GM19438 (cell line): ENCODE data around the gene GOLGA6L4.
A peak's percentile ranks its signal among the peaks of the same experiment; 100 is the strongest.
"Not testable (repeated sequence)": the region's sequence is repeated elsewhere in the genome, so short reads cannot be mapped to it uniquely, and the experiment has no call there.

Source experiments
- ATAC-seq: cut with Tn5 transposase; IDR thresholded peaks from one replicate; pipeline ENCODE4 v1.9.1; 2021; ENCODE audit warnings: low read depth; ENCODE audit not compliant: unreplicated experiment

Gene GOLGA6L4, protein sequence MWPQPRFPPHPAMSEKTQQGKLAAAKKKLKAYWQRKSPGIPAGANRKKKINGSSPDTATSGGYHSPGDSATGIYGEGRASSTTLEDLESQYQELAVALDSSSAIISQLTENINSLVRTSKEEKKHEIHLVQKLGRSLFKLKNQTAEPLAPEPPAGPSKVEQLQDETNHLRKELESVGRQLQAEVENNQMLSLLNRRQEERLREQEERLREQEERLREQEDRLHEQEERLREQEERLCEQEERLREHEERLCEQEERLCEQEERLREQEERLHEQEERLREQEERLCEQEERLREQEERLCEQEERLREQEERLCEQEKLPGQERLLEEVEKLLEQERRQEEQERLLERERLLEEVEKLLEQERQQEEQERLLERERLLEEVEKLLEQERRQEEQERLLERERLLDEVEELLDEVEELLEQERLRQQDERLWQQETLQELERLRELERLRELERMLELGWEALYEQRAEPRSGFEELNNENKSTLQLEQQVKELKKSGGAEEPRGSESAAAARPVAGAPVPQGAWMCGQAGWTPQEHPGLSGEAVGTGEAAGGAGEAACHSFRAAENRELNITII

DNA sequence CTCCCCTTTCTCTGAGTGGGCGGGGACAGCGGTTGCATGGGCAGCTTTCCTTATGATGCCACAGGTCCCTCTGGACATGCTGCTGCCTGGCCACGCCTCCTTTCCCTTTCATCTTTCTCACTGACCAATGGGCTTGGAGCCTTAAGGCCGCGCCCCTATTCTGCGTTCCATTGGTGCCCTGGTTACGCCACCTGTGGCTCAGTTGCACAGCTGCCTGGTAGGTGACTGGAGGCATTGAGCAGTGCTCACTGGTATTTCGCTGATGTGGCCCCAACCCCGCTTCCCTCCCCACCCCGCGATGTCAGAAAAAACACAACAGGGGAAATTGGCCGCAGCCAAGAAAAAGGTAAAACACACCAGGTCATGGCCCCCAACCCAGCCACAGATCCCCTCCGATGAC is at the start of gene GOLGA6L4:
Gene GOLGA6L4, plus strand, starts transcription at position 201 of the 400 bp plus-strand sequence. Its CDS starts 62 bp downstream, at position 263.
- not testable (repeated sequence) for ATAC-seq

DNA sequence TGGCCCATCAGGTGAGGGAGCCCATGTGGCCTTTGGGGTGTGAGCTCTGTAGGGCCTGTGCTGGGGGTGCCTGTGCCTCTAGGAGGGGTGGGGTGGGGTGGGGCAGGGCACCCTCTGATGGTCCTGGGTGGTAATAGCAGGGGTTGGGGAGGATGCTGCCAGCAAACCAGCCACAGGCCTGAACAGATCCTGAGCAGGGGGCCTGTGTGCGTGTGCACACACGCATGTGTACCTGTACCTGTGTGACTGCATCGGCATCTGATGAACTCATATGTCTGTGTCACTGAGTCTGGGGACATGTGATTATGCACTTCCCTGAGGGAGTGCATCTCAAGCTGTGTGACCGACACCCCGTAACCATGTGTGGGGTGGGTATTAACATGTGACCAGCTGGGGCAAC is 42.6 kb upstream of the GOLGA6L4 start:
- ATAC-seq: not testable (repeated sequence)

DNA sequence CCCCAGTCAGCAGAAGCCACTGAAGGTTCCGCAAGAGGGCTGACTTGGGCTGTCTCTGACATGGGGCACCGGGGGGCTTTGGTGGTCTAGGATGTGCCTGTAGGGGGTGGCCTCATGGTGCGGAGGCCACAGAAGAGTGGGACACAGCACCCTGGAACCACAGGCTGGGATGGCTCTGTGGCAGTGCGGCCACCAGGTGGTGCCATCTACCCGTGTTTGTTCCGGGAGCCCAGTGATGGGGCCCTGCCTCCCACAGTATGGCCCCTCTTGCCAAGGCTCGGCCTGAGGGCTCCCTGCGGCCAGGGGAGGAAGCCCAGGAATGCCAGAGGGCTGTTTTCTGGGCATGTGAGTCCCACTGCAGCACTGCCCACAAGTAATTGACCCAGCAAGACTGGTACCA is 40.0 kb upstream of the GOLGA6L4 start:
- peak; percentile 88 for ATAC-seq

DNA sequence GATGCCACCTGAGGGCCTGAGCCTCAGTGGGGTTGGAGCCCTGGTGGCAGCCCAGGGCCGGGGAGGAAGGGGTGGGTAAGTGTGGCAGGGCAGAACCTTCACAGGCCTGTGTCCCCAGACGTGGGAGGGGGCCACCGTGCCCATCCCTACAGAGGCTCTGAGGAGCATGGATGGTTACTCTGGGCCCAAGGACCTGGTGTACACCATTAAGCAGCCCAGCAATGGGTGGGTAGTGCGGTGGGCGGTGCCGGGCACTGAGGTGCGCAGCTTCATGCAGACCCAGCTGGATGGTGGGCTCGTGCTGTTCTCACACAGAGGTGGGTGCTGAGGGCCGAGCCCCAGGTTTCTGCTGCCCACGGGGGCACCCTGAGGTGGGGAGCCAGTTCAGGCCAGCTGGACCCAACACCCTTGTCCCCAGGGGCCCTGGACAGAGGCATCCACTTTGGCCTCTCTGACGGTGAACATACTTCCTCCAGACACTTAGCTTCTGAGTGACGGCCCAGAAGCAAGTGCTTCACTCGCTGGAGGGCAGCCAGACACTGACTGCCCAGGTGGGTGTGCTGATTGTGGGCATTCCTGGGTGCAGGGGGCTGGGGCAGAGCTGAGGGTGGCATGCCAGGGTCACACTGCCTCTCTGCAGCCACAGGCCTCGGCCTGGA is 38.9 kb upstream of the GOLGA6L4 start:
- not testable (repeated sequence) for ATAC-seq

DNA sequence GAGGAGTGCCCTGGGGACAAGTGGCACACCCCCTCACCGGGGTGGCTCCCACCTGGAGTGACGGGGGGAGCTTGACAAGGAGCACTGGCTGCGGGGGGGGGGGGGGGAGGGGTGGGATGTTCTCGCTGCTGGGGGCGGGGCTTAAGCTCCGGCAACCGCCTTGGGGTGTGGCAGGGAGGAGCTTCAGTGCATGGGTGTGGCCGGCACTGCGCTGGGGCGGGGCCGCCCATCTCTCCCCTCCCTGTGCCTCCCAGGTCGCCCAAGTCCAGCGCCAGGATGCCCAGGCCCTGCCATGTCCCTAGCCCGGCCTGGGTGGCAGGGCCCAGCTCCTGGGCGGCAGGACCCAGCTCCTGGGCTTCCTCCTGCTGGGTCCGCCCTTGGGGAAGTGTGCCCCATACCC is 35.7 kb upstream of the GOLGA6L4 start:
- ATAC-seq: not testable (repeated sequence)

DNA sequence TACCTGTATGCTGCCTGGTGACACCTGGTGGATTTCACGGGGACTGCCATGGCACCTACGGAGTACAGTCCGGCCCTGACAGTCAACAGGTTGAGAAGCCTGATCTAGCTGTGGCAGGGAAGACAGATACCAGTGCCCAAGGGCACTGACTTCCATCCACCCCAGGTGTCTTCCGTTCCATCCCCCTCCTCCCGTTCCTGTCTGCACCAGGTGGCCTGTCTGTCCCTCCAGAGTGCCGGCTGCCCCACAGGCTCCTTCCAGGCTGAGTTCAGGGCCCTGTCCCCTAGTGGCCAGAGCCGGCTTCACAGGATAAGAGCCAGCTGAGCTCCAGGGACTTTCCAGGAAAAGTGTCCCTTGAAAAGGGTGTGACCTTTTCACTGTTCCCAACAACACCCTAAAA is 10.9 kb downstream of the GOLGA6L4 start:
- not testable (repeated sequence) for ATAC-seq
